DOHH2 (cell line): ENCODE data around the gene DCDC2.

Source experiments
- H3F3A ChIP-seq: fragments of 200-600 bp; sonication (generic), shearing (Covaris generic); 2 replicates; pipeline ENCODE4 v1.6.0; 2016; ENCODE audit warnings: antibody characterized with exemption, mild to moderate bottlenecking; ENCODE audit not compliant: control insufficient read depth, insufficient read depth
- H3K27ac ChIP-seq: fragments of 200-600 bp; sonication (generic); 2 replicates; pipeline ENCODE4 v1.5.1; 2014; ENCODE audit warnings: low read depth, mild to moderate bottlenecking, low read length, moderate library complexity
- H3K27me3 ChIP-seq: fragments of 200-600 bp; sonication (generic); 2 replicates; pipeline ENCODE4 v1.6.1; 2014; ENCODE audit warnings: mild to moderate bottlenecking, low read length, mixed read lengths; ENCODE audit not compliant: control insufficient read depth
- H3K36me3 ChIP-seq: fragments of 200-600 bp; sonication (generic); 2 replicates; pipeline ENCODE4 v1.6.1; 2014; ENCODE audit warnings: mild to moderate bottlenecking, low read length, moderate library complexity, mixed read lengths; ENCODE audit not compliant: control insufficient read depth
- H3K4me1 ChIP-seq: fragments of 200-600 bp; sonication (generic); 2 replicates; pipeline ENCODE4 v1.6.1; 2014; ENCODE audit warnings: mild to moderate bottlenecking, low read length, mixed read lengths; ENCODE audit not compliant: control insufficient read depth
- H3K4me2 ChIP-seq: fragments of 200-600 bp; sonication (generic); 2 replicates; pipeline ENCODE4 v1.6.0; 2014; ENCODE audit warnings: mild to moderate bottlenecking, low read length, moderate library complexity
- H3K4me3 ChIP-seq: fragments of 200-600 bp; sonication (generic); 2 replicates; pipeline ENCODE4 v1.5.1; 2014; ENCODE audit warnings: mild to moderate bottlenecking, low read length, mixed read lengths
- H3K79me2 ChIP-seq: fragments of 200-600 bp; sonication (generic); 2 replicates; pipeline ENCODE4 v1.6.1; 2014; ENCODE audit warnings: mild to moderate bottlenecking, low read length, mixed read lengths; ENCODE audit not compliant: control insufficient read depth
- H3K9me2 ChIP-seq: fragments of 200-600 bp; sonication (generic); replicated peaks from 2 replicates; pipeline ENCODE4 v1.6.1; 2014; ENCODE audit warnings: mild to moderate bottlenecking, low read length, mixed read lengths; ENCODE audit not compliant: control insufficient read depth
- H3K9me3 ChIP-seq: fragments of 200-600 bp; sonication (generic); 2 replicates; pipeline ENCODE4 v1.6.1; 2014; ENCODE audit warnings: antibody characterized with exemption, low read length, mixed read lengths; ENCODE audit not compliant: control insufficient read depth, insufficient read depth
- H4K20me1 ChIP-seq: fragments of 200-600 bp; sonication (generic); 2 replicates; pipeline ENCODE4 v1.6.0; 2014; ENCODE audit warnings: low read depth, mild to moderate bottlenecking, antibody characterized with exemption, low read length, moderate library complexity; ENCODE audit not compliant: control insufficient read depth, insufficient read depth
- CTCF ChIP-seq: fragments of 200-600 bp; sonication (generic); IDR thresholded peaks from one replicate; pipeline ENCODE4 v1.5.1; 2014; ENCODE audit warnings: antibody characterized with exemption, mild to moderate bottlenecking, low read depth, low read length; ENCODE audit not compliant: poor library complexity, severe bottlenecking
- EZH2phosphoT487 ChIP-seq: fragments of 200-600 bp; sonication (generic); IDR thresholded peaks from 2 replicates; pipeline ENCODE4 v1.6.1; 2017; ENCODE audit warnings: borderline replicate concordance, mild to moderate bottlenecking, antibody characterized with exemption, low read length, moderate library complexity, mixed read lengths

Gene DCDC2

GRCh38 chr6:24228681-24229255, 129.1 kb downstream of the DCDC2 start:
- H3K27me3 ChIP-seq = peaks cover 7% of the 10 kb centered on the region; the same call in 1 of the 2 replicates
- H4K20me1 ChIP-seq = no peaks in the 10 kb centered on the region
- no peaks in the 10 kb centered on the region for H3K79me2 ChIP-seq
- no peaks in the 10 kb centered on the region for H3K36me3 ChIP-seq
- no peak overlapping the region for H3K4me3 ChIP-seq
- H3K4me2 ChIP-seq = no peak overlapping the region
- H3F3A ChIP-seq = no peaks in the 10 kb centered on the region
- H3K27ac ChIP-seq = no peak overlapping the region
- no peaks in the 10 kb centered on the region for H3K4me1 ChIP-seq
- H3K9me3 ChIP-seq = no peaks in the 10 kb centered on the region
- TF ChIP-seq CTCF = no peak
- no peak for TF ChIP-seq EZH2phosphoT487
- no peaks in the 10 kb centered on the region for H3K9me2 ChIP-seq

GRCh38 chr6:24228123-24228522, 129.7 kb downstream of the DCDC2 start:
- peaks cover 7% of the 10 kb centered on the region; the same call in 1 of the 2 replicates for H3K27me3 ChIP-seq
- no peak overlapping the region for H3K4me2 ChIP-seq
- H3K9me3 ChIP-seq = no peaks in the 10 kb centered on the region
- no peak overlapping the region for H3K4me3 ChIP-seq
- TF ChIP-seq CTCF (no peak), EZH2phosphoT487 (no peak)
- H3K27ac ChIP-seq = no peak overlapping the region
- no peaks in the 10 kb centered on the region for H3K4me1 ChIP-seq
- no peaks in the 10 kb centered on the region for H3K9me2 ChIP-seq
- H3K36me3 ChIP-seq = no peaks in the 10 kb centered on the region
- H4K20me1 ChIP-seq = no peaks in the 10 kb centered on the region
- H3F3A ChIP-seq = no peaks in the 10 kb centered on the region
- no peaks in the 10 kb centered on the region for H3K79me2 ChIP-seq

GRCh38 chr6:24227556-24227955, 130.3 kb downstream of the DCDC2 start:
- H3K4me3 ChIP-seq = no peak overlapping the region
- H3F3A ChIP-seq = no peaks in the 10 kb centered on the region
- peaks cover 7% of the 10 kb centered on the region; the same call in 1 of the 2 replicates for H3K27me3 ChIP-seq
- no peak overlapping the region for H3K27ac ChIP-seq
- TF ChIP-seq EZH2phosphoT487 (no peak), CTCF (no peak)
- H3K9me3 ChIP-seq = no peaks in the 10 kb centered on the region
- H3K79me2 ChIP-seq = no peaks in the 10 kb centered on the region
- no peaks in the 10 kb centered on the region for H3K36me3 ChIP-seq
- no peak overlapping the region for H3K4me2 ChIP-seq
- H3K4me1 ChIP-seq = no peaks in the 10 kb centered on the region
- H3K9me2 ChIP-seq = no peaks in the 10 kb centered on the region
- H4K20me1 ChIP-seq = no peaks in the 10 kb centered on the region
